BE2C (cell line): Measurements from ENCODE around the gene C1QB.
A peak's percentile ranks its signal among the peaks of the same experiment; 100 is the strongest.
"Not testable (repeated sequence)": the region's sequence is repeated elsewhere in the genome, so short reads cannot be mapped to it uniquely, and the experiment has no call there.

Experiments used
- DNase-seq: peaks from one replicate; pipeline ENCODE4 v3.0.0-alpha.2; 2020
- H3K27me3 ChIP-seq: fragments of 250-450 bp; sonication (Bioruptor Pico); 2 replicates; pipeline ENCODE4 v1.5.1; 2020; ENCODE audit warnings: mild to moderate bottlenecking
- H3K36me3 ChIP-seq: fragments of 250-450 bp; sonication (Bioruptor Pico); 2 replicates; pipeline ENCODE4 v1.5.1; 2020; ENCODE audit warnings: mild to moderate bottlenecking
- H3K4me1 ChIP-seq: fragments of 250-450 bp; sonication (Bioruptor Pico); 2 replicates; pipeline ENCODE4 v1.5.1; 2020
- H3K4me3 ChIP-seq: 2 replicates; pipeline ENCODE4 v1.5.1; 2011; ENCODE audit warnings: low read depth, low read length
- H3K9me3 ChIP-seq: fragments of 250-450 bp; sonication (Bioruptor Pico); 2 replicates; pipeline ENCODE4 v1.5.1; 2020
- TF ChIP-seq, protein P1 (sequence below): IDR thresholded peaks from 2 replicates; pipeline ENCODE4 v1.5.1; 2012; ENCODE audit warnings: mild to moderate bottlenecking, low read depth, low read length

Gene C1QB

DNA sequence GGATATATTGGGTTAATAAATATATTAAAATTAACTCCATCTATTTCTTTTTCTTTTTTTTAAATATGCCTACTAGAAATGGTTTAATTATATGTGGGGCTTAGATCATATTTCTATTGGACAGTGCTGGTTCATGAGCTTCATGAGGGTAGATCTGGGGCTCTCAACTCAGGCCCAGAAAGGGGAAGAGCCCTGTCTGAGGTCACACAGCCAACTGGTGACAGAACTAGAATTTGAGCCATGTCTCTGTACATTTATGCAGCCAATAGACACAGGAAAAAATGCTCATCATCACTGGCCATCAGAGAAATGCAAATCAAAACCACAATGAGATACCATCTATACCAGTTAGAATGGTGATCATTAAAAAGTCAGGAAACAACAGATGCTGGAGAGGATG, 52.5 kb downstream of the C1QB start:
- Histone ChIP-seq H3K27me3 (no peaks in the 10 kb centered on the region), H3K36me3 (no peaks in the 10 kb centered on the region), H3K9me3 (no peaks in the 10 kb centered on the region), H3K4me3 (no peak overlapping the region), H3K4me1 (no peaks in the 10 kb centered on the region; the same call in 1 of the 2 replicates)
- TF ChIP-seq, protein P1, sequence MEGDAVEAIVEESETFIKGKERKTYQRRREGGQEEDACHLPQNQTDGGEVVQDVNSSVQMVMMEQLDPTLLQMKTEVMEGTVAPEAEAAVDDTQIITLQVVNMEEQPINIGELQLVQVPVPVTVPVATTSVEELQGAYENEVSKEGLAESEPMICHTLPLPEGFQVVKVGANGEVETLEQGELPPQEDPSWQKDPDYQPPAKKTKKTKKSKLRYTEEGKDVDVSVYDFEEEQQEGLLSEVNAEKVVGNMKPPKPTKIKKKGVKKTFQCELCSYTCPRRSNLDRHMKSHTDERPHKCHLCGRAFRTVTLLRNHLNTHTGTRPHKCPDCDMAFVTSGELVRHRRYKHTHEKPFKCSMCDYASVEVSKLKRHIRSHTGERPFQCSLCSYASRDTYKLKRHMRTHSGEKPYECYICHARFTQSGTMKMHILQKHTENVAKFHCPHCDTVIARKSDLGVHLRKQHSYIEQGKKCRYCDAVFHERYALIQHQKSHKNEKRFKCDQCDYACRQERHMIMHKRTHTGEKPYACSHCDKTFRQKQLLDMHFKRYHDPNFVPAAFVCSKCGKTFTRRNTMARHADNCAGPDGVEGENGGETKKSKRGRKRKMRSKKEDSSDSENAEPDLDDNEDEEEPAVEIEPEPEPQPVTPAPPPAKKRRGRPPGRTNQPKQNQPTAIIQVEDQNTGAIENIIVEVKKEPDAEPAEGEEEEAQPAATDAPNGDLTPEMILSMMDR, result no peak
- DNase-seq, result no peak

DNA sequence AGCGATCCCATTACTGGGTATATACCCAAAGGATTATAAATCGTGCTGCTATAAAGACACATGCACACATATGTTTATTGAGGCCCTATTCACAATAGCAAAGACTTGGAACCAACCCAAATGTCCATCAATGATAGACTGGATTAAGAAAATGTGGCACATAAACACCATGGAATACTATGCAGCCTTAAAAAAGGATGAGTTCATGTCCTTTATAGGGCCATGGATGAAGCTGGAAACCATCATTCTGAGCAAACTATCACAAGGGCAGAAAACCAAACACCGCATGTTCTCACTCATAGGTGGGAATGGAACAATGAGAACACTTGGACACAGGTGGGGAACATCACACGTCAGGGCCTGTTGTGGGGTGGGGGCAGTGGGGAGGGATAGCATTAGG, 53.1 kb downstream of the C1QB start:
- not testable (repeated sequence) for H3K27me3 ChIP-seq, DNase-seq, H3K9me3 ChIP-seq, H3K4me3 ChIP-seq, H3K4me1 ChIP-seq, H3K36me3 ChIP-seq

DNA sequence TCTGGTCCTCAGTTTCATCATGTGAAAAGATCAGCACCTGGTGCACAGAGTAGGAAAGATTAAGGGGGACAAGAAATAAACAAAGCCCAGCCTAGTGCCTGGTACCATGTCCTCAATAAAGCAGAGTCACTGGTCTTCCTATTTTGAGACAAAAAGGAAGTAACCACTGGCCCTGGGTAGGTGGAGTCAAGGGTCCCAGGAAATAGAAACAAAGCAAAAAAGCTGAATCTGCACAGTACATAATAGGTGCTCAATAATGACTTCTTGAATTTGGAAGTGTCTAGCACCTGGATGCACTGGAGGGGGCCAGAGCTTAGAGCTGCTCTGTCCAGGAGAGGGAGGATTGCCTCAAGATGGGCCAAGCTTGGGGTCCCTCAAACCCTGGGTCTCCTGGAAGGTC, 55.7 kb downstream of the C1QB start:
- no peak for DNase-seq
- TF ChIP-seq, protein P1, result no peak
- Histone ChIP-seq H3K4me3 (no peak overlapping the region), H3K27me3 (no peaks in the 10 kb centered on the region), H3K9me3 (no peaks in the 10 kb centered on the region), H3K36me3 (no peaks in the 10 kb centered on the region), H3K4me1 (no peaks in the 10 kb centered on the region; the same call in 1 of the 2 replicates)

DNA sequence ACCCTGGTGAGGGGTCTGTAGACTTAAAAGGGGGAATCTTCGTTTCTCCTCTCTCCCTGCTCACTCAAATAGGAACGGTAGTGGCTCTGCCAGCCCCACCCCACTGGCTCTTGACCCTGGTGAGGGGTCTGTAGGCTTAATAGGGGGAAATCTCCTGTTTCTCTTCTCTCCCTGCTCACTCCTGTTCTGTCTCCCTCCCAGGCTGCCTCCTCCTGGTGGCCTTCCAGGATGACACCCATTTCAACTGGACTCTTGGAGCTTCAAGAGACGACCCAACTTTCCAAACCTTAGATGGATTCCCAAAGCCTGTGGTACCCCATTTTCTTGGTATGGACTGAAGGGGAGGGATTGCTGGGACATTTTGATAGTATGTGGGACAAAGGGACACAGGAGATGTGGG, 56.2 kb downstream of the C1QB start:
- H3K36me3 ChIP-seq, result no peaks in the 10 kb centered on the region
- no peaks in the 10 kb centered on the region for H3K9me3 ChIP-seq
- H3K4me3 ChIP-seq, result no peak overlapping the region
- no peaks in the 10 kb centered on the region for H3K27me3 ChIP-seq
- no peak for DNase-seq
- no peaks in the 10 kb centered on the region; the same call in 1 of the 2 replicates for H3K4me1 ChIP-seq
- TF ChIP-seq, protein P1, result peak; percentile 39

DNA sequence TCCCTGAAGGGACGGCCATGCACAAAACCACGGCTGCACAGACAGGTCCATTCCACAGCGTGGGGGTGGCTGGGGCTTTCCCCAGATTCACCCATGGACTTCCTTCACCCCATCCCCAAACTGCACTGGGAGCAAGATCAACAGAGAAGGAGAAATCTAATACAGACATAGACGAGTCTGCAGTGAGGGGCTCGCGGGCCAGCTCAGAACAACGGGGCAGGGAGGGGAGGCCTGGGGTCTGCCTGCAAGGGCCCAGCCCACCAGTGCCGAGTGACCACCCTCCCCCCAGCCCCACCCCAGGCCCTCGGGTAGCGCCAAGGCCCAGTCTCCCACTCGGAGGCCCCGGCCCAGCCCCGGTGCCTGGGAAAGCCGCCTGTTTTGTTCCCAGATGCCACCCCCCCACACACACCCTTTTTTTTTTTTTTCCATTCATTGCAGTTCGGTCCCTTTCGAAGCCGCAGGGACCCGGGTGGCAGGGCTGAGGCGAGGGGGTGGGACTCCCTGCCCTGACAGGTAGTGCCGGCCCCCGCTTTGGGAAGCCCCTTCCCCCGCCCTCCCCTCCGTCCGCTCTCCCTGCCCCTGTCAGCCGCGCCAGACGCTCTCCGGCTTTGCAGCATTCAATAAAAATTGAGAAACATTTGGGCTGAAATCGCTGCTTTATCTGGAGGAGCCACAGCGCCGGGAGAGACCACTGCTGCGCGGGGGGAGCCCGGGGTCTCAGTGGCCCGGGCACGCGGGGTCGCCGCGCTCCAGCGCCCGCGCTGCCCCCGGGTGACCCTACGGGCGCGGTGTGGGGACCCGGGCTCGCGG, 57.1 kb downstream of the C1QB start:
- no peaks in the 10 kb centered on the region for H3K36me3 ChIP-seq
- H3K27me3 ChIP-seq, result no peaks in the 10 kb centered on the region
- TF ChIP-seq, protein P1, result no peak
- peak overlapping the region; percentile 45 for H3K4me3 ChIP-seq
- no peaks in the 10 kb centered on the region for H3K9me3 ChIP-seq
- H3K4me1 ChIP-seq, result no peaks in the 10 kb centered on the region; the same call in 1 of the 2 replicates
- peak; percentile 65 for DNase-seq

DNA sequence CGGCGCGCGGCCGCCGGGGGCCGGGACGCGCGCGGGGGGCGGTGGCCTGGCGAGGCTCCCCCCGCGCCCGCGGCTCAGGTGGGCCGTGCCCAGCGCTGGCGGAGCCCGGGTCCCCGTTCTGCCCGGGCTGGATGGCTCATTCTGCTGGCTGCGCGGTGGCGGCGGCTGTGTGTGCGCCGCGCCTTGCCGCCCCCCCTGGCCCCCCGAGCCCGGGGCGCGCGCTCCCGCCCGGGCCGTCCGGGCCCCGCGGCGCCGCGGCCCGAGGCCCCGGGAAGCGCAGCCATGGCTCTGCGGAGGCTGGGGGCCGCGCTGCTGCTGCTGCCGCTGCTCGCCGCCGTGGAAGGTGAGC, 57.6 kb downstream of the C1QB start, which contains the start of gene EPHB2:
Gene EPHB2, plus strand, starts transcription at position 139 of the 349 bp plus-strand sequence. Its CDS starts 144 bp downstream, at position 283.
- DNase-seq, result peak; percentile 58
- Histone ChIP-seq H3K4me3 (peak within 1 kb of the TSS; percentile 45), H3K36me3 (no peaks in the 10 kb centered on the region), H3K27me3 (no peaks in the 10 kb centered on the region), H3K4me1 (no peaks in the 10 kb centered on the region; the same call in 1 of the 2 replicates), H3K9me3 (no peaks in the 10 kb centered on the region)
- TF ChIP-seq, protein P1, result no peak
